SH-SY5Y (cell line): ENCODE results near the gene ALDH1A2.

Experiments
- GATA2 ChIP-seq: IDR thresholded peaks from 2 replicates; pipeline ENCODE4 v1.6.1; 2011; ENCODE audit warnings: mild to moderate bottlenecking, low read depth, low read length
- GATA3 ChIP-seq: IDR thresholded peaks from 2 replicates; pipeline ENCODE4 v1.6.1; 2011; ENCODE audit warnings: low read depth, mild to moderate bottlenecking, low read length, moderate library complexity

DNA sequence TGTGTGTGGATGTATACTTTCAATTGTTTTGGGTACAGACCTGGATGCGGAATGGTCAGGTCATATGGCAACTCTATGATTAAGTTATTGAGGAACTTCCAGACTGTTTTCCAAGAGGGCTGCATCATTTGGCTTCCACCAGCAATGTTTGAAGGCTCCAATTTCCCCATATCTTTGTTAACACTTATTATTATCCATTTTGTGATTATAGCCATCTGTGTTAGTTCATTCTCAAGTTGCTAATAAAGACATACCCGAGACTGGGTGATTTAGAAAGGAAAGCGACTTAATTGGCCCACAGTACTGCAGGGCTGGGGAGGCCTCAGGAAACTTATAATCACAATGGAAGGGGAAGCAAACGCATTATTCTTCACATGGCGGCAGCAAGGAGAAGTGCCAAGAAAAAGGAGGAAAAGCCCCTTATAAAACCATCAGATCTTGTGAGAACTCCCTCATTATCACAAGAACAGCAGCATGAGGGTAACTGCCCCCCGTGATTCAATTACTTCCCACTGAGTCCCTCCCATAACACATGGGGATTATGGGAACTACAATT lies 31.1 kb upstream of the ALDH1A2 start:
- TF ChIP-seq GATA2 (no peak), GATA3 (no peak)
